C1 segment of cervical spinal cord (tissue), 14 donors: ENCODE measurements around the gene CLDN6.

Experiments
- DNase-seq, 14 donors: peaks; one replicate each; lab custom pipeline; 2025; lab: John Stamatoyannopoulos, UW

The CLDN6 gene

GRCh38 chr16:2971985-2972784 is 45.8 kb downstream of the CLDN6 start:
- DNase-seq: peak in 3 of 14 donors; percentile 15 to 24 (median 16)

DNA sequence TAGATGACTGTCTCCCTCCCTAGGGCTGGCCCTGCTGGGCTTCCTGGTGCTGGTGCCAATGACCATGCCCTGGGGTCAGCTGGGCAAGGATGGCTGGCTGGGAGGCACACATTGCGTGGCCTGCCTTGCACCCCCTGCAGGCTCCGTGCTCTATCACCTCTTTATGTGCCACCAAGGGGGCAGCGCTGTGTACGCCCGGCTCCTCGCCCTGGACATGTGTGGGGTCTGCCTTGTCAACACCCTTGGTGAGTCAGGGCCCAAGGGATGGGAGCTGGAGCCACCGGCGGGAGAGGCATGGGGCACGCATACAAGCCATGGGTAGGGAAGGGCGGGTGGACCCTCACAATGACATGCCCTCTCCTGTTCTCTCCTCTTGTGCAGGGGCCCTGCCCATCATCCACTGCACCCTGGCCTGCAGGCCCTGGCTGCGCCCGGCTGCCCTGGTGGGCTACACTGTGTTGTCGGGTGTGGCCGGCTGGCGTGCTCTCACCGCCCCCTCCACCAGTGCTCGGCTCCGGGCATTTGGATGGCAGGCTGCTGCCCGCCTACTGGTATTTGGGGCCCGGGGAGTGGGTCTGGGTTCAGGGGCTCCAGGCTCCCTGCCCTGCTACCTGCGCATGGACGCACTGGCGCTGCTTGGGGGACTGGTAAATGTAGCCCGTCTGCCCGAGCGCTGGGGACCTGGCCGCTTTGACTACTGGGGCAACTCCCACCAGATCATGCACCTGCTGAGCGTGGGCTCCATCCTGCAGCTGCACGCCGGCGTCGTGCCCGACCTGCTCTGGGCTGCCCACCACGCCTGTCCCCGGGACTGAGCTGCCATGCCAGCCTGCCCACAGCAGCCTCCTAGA is 46.6 kb downstream of the CLDN6 start:
- DNase-seq: no peak

DNA sequence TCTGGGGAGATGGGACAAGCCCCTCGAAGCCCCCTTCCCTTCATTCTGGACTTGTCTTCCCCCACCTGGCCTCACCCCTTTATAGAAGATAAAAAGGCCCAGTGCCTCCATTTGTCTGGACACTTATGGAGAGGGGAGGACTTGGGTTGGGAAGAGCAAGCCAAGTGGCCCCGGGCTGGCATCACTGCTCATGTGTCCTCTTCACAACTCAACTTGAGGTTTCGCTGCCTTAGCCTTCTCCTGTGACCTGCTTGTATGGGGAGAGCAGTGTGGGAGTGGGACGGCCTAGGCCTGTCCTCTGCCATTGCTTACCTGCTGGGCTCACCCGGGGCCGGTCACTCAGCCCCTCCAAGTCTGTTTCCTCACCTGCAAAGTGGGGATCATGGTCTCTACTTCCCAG is 47.4 kb downstream of the CLDN6 start:
- peak in 1 of 14 donors; percentile 20 for DNase-seq

DNA sequence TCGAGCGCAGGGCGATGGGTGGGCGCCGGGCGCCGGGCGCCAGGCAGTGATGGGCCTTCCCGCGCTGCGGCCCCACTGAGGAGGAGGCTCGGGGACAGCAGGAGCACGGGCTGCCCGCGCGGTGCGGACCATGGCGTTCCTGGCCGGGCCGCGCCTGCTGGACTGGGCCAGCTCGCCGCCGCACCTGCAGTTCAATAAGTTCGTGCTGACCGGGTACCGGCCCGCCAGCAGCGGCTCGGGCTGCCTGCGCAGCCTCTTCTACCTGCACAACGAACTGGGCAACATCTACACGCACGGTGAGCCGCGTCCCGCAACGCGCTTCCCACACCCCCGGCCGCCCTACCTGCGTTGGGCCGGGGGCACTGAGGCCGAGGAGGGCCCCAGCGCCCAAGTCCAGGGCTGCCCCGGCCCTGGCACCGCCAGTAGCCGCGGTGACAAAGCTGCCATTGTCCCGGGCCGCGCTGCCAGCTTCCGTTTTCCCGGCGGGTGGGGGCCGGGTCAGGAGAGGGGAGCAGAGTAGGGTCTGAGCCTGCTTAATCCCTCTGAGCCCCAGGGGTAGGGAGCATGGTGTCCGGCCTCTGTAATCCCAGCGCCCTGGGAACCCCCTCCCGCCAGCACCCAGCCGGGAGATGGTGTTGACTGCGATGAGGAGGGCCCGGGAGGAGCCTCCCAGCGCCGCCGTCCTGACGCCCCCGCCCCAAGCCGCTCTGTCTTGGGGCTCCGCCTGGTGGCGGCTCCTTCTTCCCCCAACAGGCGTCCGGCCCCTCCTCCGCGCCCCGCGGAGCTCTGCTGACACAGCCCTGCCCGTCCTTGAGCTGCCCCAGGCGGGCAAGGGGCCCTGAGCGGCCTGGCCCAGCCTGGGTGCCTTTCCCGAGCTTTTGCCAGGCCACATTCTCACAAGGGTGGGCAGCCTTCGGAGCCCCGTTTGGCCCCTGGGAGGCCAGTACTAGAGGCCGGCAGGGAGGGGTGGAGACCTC is 48.1 kb downstream of the CLDN6 start:
- peak in 12 of 14 donors; percentile 26 to 81 (median 50) for DNase-seq

GRCh38 chr16:2968738-2969544 is 49.0 kb downstream of the CLDN6 start, which contains the start of gene PAQR4:
Gene PAQR4 (plus strand): TSS chr16:2969348. CDS start chr16:2969675, 327 bp downstream.
- DNase-seq: peak in 13 of 14 donors; percentile 17 to 89 (median 72)

GRCh38 chr16:2968368-2968737 is 49.6 kb downstream of the CLDN6 start:
- DNase-seq: no peak

GRCh38 chr16:2967721-2968161 is 50.2 kb downstream of the CLDN6 start:
- DNase-seq: no peak

DNA sequence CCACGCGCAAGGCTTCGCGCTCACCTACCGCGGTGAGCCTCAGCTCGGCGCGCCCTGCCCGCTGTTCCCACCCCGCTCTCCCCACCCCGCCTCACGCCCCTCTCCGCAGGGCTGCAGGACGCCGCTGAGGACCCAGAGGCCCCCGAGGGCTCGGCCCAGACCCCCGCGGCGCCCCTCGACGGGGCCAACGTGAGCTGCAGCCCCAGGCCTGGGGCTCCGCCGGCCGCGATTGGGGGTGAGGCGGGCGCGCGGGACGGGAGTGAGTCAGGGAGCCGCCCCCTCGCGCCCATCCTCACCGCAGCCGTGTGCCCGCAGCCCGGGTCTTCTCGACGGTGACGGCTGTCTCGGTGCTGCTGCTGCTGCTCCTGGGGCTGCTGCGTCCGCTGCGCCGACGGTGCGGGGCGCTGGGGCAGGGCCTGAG is 50.8 kb downstream of the CLDN6 start:
- no peak for DNase-seq

GRCh38 chr16:2966808-2967191 is 51.2 kb downstream of the CLDN6 start:
- no peak for DNase-seq

DNA sequence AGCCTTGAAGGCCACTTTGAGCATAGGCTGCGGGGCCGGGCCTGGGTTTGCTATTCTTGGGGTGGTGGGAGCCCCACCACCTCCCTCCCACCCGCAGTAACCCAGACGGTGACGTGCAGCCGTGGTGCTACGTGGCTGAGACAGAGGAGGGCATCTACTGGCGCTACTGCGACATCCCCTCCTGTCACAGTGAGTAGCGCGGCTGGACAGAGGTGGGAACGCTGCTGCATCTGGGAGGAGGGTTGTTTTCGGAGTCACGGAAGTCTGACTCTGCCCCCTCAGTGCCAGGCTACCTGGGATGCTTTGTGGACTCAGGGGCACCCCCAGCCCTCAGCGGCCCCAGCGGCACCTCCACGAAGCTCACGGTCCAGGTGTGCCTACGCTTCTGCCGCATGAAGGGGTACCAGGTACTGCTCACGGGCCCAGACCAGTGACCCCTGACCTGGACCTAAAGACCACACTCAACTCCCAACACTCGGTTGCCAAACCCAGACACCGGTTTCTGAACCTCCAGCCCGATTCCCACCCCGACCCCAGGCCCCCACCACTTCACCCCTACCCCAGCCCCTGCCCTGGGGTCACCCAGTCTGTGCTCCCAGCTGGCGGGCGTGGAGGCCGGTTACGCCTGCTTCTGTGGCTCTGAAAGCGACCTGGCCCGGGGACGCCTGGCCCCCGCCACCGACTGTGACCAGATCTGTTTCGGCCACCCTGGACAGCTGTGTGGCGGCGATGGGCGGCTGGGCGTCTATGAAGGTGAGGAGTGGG is 51.8 kb downstream of the CLDN6 start:
- no peak for DNase-seq
